IPS-11a (cell line): ENCODE measurements around the gene TYK2.
"Not testable (repeated sequence)": the region's sequence is repeated elsewhere in the genome, so short reads cannot be mapped to it uniquely, and the experiment has no call there.

Experiments used
- H3K4me3 ChIP-seq: one replicate; pipeline ENCODE4 v1.5.1; 2013; ENCODE audit warnings: low read depth, low read length, control low read depth

Gene TYK2

GRCh38 chr19:10378124-10378523 is 2.2 kb downstream of the TYK2 start:
- H3K4me3 ChIP-seq: no peak overlapping the region

DNA sequence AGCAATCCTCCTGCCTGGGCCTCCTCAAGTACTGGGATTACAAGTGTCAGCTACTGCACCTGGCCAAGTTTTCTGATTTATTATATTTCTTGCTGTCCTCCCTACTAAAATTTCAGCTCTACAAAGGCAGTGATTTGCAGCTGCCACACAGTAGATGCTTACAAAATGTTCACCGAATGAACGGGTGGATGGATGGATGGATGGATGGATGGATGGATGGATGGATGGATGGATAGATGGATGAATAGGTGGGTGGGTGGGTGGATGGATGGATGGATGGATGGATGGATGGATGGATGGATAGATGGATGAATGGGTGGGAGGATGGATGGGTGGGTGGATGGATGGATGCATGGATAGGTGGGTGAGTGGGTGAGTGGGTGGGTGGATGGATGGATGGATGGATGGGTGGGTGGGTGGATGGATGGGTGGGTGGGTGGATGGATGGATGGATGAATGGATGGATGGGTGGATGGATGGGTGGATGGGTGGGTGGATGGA is 3.2 kb downstream of the TYK2 start:
- H3K4me3 ChIP-seq: not testable (repeated sequence)

- no peak overlapping the region for H3K4me3 ChIP-seq
Observed at GRCh38 chr19:10374931-10375330, 5.4 kb downstream of the TYK2 start.

GRCh38 chr19:10372690-10373089 is 7.7 kb downstream of the TYK2 start:
- no peak overlapping the region for H3K4me3 ChIP-seq

DNA sequence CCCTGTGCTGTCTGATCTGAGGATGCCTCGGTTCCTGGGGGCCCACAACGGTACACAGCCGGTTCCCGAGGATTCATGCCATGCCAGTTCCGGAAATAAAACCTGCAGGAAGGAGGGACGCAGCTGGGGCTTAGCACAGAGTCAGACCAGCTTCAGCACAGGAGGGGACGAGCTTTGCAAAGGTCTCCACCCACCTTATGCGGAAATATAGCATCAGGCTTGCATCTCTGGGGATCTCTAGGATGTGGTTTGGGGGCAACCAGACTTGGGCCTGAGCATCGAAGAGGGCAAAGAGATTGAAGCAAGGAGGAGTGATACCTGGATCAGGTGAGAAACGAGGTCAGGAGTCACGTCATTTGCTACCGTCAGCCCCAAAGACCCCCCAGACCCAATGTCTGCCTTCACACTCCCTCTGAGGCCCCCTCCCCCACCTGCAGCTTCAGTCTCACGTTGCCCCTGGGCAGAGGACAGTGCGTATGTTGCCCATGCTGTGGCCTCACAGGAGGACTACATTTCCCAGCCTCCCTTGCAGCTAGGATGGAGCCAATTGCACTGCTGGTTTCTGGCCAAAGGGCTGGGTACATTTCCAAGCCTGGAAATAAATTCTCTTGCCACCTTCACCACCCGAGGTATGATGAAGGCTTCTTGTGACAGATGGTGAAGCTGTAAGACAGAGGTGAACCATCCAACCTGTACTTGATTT is 12.1 kb downstream of the TYK2 start:
- H3K4me3 ChIP-seq: no peak overlapping the region

- H3K4me3 ChIP-seq: not testable (repeated sequence)
Observed at GRCh38 chr19:10366950-10367512, 13.3 kb downstream of the TYK2 start.

GRCh38 chr19:10365518-10365917 is 14.9 kb downstream of the TYK2 start:
- no peak overlapping the region for H3K4me3 ChIP-seq

DNA sequence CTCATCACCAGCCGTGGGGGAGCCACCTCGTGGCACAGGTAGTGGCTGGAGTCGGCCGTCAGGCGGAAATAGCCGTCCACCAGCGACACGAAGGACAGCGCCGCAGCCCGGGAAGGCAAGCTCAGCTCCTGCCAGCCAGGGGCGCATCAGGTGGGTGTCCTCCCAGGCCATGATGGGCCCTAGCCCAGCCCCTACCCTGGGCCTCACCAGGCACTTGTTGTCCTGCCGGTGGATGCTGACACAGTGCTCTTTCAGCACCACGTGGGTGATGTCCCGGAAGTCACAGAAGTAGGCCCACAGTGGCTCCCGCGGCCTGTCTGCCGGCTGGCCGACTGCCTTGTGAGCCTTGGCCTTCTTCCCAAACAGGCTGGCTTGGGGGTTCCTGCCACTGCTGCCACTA is 15.7 kb downstream of the TYK2 start:
- H3K4me3 ChIP-seq: no peak overlapping the region

DNA sequence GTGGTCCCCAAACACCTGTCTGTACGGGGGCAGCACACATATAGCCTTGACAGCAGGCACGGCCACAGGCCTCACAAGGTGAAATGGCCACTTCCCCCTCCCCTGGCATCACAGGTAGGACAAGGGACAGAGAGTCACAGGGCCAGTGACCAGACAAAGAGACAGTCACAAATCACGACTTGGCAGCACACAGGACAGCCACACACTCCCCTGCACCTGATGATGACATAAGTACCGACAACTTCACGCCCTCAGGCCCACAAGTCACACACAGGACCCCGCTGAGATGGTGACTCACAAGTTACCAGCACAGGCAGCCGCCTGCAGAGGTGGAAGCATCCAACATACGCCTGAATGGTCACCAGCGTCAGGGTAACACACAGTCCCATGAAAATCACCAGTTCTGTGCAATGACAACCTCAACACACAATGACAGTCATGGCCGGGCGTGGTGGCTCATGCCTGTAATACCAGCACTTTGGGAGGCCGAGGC is 16.5 kb downstream of the TYK2 start:
- no peak overlapping the region for H3K4me3 ChIP-seq

DNA sequence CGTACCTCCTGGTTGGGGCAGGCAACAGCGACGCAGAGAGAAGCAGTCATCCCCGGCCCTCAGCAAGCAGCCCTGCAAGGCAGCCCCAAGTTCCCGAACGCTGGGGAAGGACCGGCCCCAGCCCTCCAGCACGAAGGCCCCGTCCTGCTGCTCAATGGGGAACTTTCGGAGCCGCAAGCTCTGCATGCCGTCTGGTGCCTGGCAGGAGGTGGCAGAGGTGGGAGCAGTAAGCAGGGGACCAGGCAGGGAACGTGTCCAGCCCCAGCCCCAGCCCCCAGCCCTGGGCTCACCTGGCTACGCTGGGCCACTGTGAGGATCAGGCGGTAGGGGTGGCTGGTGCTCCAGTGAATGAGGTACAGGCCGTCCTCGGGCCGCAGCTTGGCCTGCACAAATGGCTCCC is 18.1 kb downstream of the TYK2 start:
- H3K4me3 ChIP-seq: no peak overlapping the region

DNA sequence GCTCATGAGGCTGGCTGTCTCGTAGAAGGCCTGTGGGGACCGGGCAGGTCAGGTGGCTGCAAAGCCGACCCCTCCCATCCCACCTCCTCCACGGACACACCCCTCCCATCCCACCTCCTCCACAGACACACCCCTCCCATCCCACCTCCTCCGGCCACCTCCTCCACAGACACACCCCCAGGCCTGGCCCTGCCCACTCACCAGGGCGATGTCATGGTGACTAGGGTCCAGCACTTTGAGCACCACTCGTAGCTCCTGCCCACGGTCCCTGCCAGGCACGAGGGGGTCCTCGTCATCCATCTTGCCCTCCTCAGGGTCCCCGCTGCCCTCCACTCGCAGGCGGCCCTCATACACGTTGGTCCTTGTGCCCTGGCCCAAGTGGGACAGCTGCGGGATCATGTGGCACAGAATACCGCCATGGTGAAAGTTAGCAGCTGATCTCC is 18.8 kb downstream of the TYK2 start:
- H3K4me3 ChIP-seq: no peak overlapping the region

DNA sequence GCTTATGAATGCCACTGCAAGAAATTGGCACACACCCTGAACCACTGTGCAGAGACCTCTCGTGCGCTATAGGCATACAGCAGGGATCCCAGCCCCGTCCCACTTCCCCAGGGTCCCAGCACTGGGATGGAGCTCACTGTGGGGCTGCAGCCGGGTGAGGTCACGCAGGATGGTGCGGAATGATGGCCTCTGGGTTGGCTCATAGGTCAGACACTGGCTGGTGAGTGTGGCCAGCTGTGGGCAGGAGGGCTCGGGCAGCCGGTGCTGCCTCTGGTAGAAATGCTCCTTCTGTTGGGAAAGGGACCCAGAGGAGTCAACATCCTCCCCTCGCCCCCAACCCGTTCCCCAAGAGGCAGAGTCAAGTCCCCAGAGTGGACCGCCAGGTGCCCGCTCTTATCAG is 23.9 kb downstream of the TYK2 start:
- H3K4me3 ChIP-seq: no peak overlapping the region

- H3K4me3 ChIP-seq: peak overlapping the region; percentile 65
Observed at GRCh38 chr19:10353793-10354391, 26.5 kb downstream of the TYK2 start.

DNA sequence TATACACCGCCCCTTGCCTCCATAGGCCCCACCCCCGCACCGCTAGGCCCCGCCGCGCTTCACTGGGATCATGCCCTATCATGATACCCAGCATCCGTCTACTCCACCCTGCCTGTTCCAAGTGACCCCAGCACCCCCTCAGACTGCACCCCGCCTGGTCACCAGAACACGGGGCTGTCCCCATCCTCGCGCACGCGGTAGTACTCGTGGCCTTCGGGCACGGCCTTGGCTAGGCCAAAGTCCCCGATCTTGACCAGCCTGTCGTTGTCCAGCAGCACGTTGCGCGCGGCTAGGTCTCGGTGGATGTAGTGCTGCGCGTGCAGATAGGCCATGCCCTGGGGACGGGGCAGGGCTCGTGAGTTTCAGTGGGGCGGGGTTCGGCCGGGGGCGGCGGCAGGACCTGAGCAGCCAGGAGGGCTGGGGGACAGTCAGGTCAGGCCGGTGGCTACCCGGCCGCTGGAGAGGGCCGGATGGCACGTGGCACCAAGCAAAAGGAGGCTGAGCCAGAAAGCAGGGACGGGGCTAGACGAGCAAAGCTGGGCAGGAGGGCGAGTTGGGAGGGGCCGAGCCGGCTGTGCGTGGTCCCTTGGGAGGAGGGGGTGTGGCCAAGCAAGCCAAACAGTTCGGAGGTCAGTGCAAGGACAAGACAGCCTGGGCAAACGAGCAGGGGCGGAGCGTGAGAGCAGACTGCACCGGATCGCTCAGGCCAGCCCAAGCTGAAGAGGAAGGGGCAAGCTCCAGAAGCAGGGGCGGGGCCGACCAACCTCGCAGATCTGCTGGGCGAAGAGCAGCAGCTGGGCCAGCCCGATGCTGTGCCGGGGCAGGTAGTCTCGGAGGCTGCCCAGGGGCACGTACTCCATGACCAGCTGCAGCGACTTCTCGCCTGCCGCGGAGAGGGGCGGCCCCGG is 27.4 kb downstream of the TYK2 start:
- H3K4me3 ChIP-seq: peak overlapping the region; percentile 65

DNA sequence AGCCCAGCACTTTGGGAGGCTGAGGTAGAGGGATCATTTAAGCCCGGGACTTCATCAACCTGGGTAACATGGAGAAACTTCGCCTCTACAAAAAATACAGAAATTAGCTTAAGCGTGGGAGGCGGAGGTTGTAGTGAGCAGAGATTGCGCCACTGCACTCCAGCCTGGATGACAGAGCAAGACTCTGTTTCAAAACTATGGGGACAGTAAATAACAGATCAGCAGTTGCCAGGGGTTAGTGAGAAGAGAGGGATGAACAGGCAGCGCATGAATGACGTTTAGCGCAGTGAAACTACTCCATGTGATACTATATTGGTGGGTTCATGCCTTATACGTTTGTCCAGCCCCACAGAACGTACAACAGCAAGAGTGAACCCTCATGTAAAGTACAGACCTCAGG is 33.9 kb downstream of the TYK2 start:
- H3K4me3 ChIP-seq: no peak overlapping the region

DNA sequence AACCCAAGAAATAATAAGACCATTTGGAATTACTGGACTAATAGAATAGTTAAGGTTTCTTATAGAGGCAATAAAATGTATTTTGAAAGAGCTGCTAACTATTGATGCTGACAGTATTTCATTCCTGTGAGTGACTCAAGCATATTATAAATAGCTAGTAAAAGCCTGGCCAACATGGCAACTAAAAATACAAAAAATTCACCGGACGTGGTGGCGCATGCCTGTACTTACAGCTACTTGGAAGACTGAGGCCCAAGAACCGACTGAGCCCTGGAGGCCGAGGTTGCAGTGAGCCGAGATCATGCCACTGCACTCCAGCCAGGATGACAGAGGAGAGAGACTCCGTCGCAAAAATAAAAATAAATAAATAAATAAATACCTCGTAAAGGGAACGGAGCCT is 35.6 kb downstream of the TYK2 start:
- H3K4me3 ChIP-seq: no peak overlapping the region

- no peak overlapping the region for H3K4me3 ChIP-seq
Observed at GRCh38 chr19:10343495-10343894, 36.9 kb downstream of the TYK2 start.

DNA sequence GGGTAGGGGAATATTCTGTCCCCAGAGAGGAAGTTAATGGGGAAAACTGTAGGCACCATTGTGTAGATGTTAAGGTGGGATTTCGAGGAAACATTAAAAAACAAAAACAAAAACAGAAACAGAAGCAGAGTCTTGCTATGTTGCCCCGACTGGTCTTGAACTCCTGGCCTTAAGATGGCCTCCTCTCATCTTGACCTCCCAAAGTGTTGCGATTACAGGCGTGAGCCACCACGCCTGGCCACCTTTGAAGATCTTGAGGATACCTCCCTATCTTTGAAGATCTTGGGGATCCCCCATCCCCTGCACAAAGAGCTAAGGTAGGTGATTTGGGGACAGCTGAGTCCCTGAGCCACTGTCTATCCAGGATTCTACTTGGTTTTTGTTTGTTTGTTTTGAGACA is 40.4 kb downstream of the TYK2 start:
- no peak overlapping the region for H3K4me3 ChIP-seq

DNA sequence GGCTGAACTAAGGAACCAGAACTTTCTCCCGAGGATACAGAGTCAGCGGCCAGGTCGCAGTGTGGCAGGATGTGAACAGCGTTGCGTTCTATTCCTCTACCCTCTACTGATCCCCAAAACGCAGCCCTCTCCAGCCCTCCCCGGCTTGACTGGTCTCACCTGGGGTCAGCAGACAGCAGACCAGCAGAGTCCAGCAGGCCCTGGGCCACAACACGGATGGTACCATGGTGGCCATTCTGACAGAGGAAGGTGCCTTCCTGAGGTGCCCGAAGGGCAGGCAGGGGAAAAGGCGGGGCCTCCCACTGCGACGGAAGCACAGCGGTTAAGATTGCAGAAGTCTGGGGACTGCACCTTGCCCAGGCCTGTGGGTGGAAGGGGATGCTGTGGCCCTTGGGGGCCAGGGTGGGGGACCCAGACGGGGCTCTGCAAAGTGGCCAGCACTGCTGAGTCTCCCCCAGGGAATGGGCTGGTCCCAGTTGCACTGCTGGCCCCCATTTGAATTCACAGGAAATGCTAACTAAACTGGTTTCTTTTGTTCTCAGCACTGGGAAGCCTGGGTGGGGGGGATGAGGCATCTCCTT is 40.9 kb downstream of the TYK2 start, which contains the start of gene ICAM3:
ICAM3 (minus strand) TSS at position 245 of the 581 bp plus-strand sequence; CDS start at position 235, 10 bp downstream.
- no peak within 1 kb of the TSS for H3K4me3 ChIP-seq

GRCh38 chr19:10338940-10339339 is 41.4 kb downstream of the TYK2 start:
- no peak overlapping the region for H3K4me3 ChIP-seq

- not testable (repeated sequence) for H3K4me3 ChIP-seq
Observed at GRCh38 chr19:10336725-10337124, 43.6 kb downstream of the TYK2 start.
